ENCODE data around the gene MGST2.

The MGST2 gene

GRCh38 chr4:139625093-139625455, 40.5 kb upstream of the MGST2 start:
- ATAC-seq: no peak
- TF ChIP-seq ARNTL (CRISPR knock-in tag; IDR thresholded peaks at IDR 0.05; ENCODE audit: borderline replicate concordance, low read depth): no peak
- TF ChIP-seq ESRRG (CRISPR knock-in tag; IDR thresholded peaks at IDR 0.05): no peak
- TF ChIP-seq POU6F1 (CRISPR knock-in tag; IDR thresholded peaks at IDR 0.05; ENCODE audit: borderline replicate concordance, low read depth): no peak
- no peak for TF ChIP-seq ZFP3 (CRISPR knock-in tag; IDR thresholded peaks at IDR 0.05)
- TF ChIP-seq OSR1 (CRISPR knock-in tag; IDR thresholded peaks at IDR 0.05): no peak

- ATAC-seq: no peak
- TF ChIP-seq PPARA (CRISPR knock-in tag; IDR thresholded peaks at IDR 0.05; ENCODE audit: borderline replicate concordance) (no peak), RARB (CRISPR knock-in tag; IDR thresholded peaks at IDR 0.05) (no peak), BACH2 (CRISPR knock-in tag; IDR thresholded peaks at IDR 0.05; ENCODE audit: borderline replicate concordance) (no peak), CSDC2 (CRISPR knock-in tag; IDR thresholded peaks at IDR 0.05) (no peak), TSHZ2 (CRISPR knock-in tag; IDR thresholded peaks at IDR 0.05) (no peak)
These were observed 40.1 kb upstream of the MGST2 start for GRCh38 chr4:139625482-139625881.

GRCh38 chr4:139628184-139629012, 37.2 kb upstream of the MGST2 start:
- TF ChIP-seq RARB (CRISPR knock-in tag; IDR thresholded peaks at IDR 0.05) (no peak), PPARA (CRISPR knock-in tag; IDR thresholded peaks at IDR 0.05; ENCODE audit: borderline replicate concordance) (no peak)
- no peak for ATAC-seq

GRCh38 chr4:139629436-139630125, 36.0 kb upstream of the MGST2 start:
- no peak for ATAC-seq
- no peak for TF ChIP-seq SNAI2 (CRISPR knock-in tag; IDR thresholded peaks at IDR 0.05)
- TF ChIP-seq ZFP3 (CRISPR knock-in tag; IDR thresholded peaks at IDR 0.05): no peak
- no peak for TF ChIP-seq BACH2 (CRISPR knock-in tag; IDR thresholded peaks at IDR 0.05; ENCODE audit: borderline replicate concordance)
- TF ChIP-seq PATZ1 (CRISPR knock-in tag; IDR thresholded peaks at IDR 0.05; ENCODE audit: borderline replicate concordance): no peak
- no peak for TF ChIP-seq ZNF70 (CRISPR knock-in tag; IDR thresholded peaks at IDR 0.05)
- TF ChIP-seq ZNF565 (CRISPR knock-in tag; conservative IDR thresholded peaks at IDR 0.05; ENCODE audit: low read depth): no peak
- TF ChIP-seq OSR1 (CRISPR knock-in tag; IDR thresholded peaks at IDR 0.05): no peak
- TF ChIP-seq ZNF8 (CRISPR knock-in tag; IDR thresholded peaks at IDR 0.05): no peak
- TF ChIP-seq ZFP30 (CRISPR knock-in tag; IDR thresholded peaks at IDR 0.05): no peak
- no peak for TF ChIP-seq RARB (CRISPR knock-in tag; IDR thresholded peaks at IDR 0.05)
- no peak for TF ChIP-seq POU6F1 (CRISPR knock-in tag; IDR thresholded peaks at IDR 0.05; ENCODE audit: borderline replicate concordance, low read depth)
- TF ChIP-seq ZC3H10 (CRISPR knock-in tag; IDR thresholded peaks at IDR 0.05): no peak
- TF ChIP-seq TSHZ2 (CRISPR knock-in tag; IDR thresholded peaks at IDR 0.05): no peak
- TF ChIP-seq TCF4 (CRISPR knock-in tag; IDR thresholded peaks at IDR 0.05; ENCODE audit: borderline replicate concordance): no peak
- TF ChIP-seq TOX (CRISPR knock-in tag; IDR thresholded peaks at IDR 0.05; ENCODE audit: borderline replicate concordance): no peak

All from SK-N-SH treated with all-trans-retinoic acid at 6 μM for 48 hours (cell line).